K562 (cell line): Measurements from ENCODE around the gene PPP1R16B. TPM values are rescaled to one million over a fixed set of nuclear protein-coding genes. Genes with fewer than 3 reads are reported as not detected.

ENCODE experiments used
- FIP1L1 ChIP-seq: fragments of 200-400 bp; formaldehyde crosslinking; IDR thresholded peaks from 2 replicates; pipeline ENCODE4 v1.6.1; 2018; ENCODE audit warnings: mild to moderate bottlenecking, low read depth, low read length; ENCODE audit not compliant: poor library complexity, severe bottlenecking
- HEY1 ChIP-seq: fragments of 250-450 bp; sonication (Bioruptor Pico); IDR thresholded peaks from 2 replicates; pipeline ENCODE4 v1.5.0; 2020; ENCODE audit warnings: mild to moderate bottlenecking, moderate library complexity, borderline replicate concordance
- MYBL2 ChIP-seq, 2 experiments: fragments of 450-650 bp in 1 of 2; sonication (generic) in 1 of 2; formaldehyde crosslinking in 1 of 2; IDR thresholded peaks; 2 replicates each; pipeline versions ENCODE4 v1.6.1 to v1.8.1; 2017 to 2022; ENCODE audit warnings: borderline replicate concordance in 1 of 2, inconsistent platforms in 1 of 2, low read depth in 1 of 2, mild to moderate bottlenecking in 1 of 2, missing genetic modification reagents in 1 of 2, moderate library complexity in 1 of 2
- NCOR1 ChIP-seq: fragments of 450-650 bp; IDR thresholded peaks from 2 replicates; pipeline ENCODE4 v1.6.1; 2016; ENCODE audit warnings: mild to moderate bottlenecking, moderate library complexity
- NR2F6 ChIP-seq: fragments of 450-650 bp; formaldehyde crosslinking; IDR thresholded peaks from 2 replicates; pipeline ENCODE4 v1.4.0; 2020; ENCODE audit warnings: mild to moderate bottlenecking
- RBBP5 ChIP-seq: fragments of 200-600 bp; sonication (generic); IDR thresholded peaks from 2 replicates; pipeline ENCODE4 v1.6.1; 2012; ENCODE audit warnings: borderline replicate concordance, mild to moderate bottlenecking, low read length, control low read depth, inconsistent platforms; ENCODE audit not compliant: insufficient read depth, poor library complexity, severe bottlenecking
- SREBF1 ChIP-seq: fragments of 150-350 bp; IDR thresholded peaks from 2 replicates; pipeline ENCODE4 v1.6.1; 2014; ENCODE audit warnings: antibody characterized with exemption, low read depth, low read length, borderline replicate concordance
- TOE1 ChIP-seq, 2 experiments: fragments of 450-650 bp in 1 of 2; sonication (generic) in 1 of 2; formaldehyde crosslinking in 1 of 2; IDR thresholded peaks; 2 replicates each; pipeline versions ENCODE4 v1.7.1 to v1.8.0; 2016 to 2022; ENCODE audit warnings: borderline replicate concordance in 2 of 2, mild to moderate bottlenecking in 2 of 2, antibody characterized with exemption in 1 of 2, inconsistent platforms in 1 of 2, low read depth in 1 of 2, missing genetic modification reagents in 1 of 2, moderate library complexity in 1 of 2
- ZC3H4 ChIP-seq: sonication (generic); formaldehyde crosslinking; IDR thresholded peaks from 2 replicates; pipeline ENCODE4 v1.9.0; 2021; ENCODE audit warnings: missing genetic modification reagents, borderline replicate concordance
- ZNF436 ChIP-seq: fragments of 250-450, 450-650 bp; sonication (Bioruptor Pico); formaldehyde crosslinking; IDR thresholded peaks from 2 replicates; pipeline ENCODE4 v1.7.0; 2020; ENCODE audit warnings: mild to moderate bottlenecking
- polyA plus RNA-seq, 8 experiments: library from polyadenylated mRNA; depleted of rRNA in 4 of 8; stranded (reverse) in 5 of 8; unstranded in 3 of 8; fragments of >200 nt; fragmentation: Nextera tagmentation in 2 of 8; fragmentation: Illumina TruSeq in 1 of 8; extraction: Ambion mirVana in 2 of 8; extraction: Trizol in 1 of 8; gene quantifications; 2 replicates each; pipeline versions ENCODE4 v1.2.1 to v1.2.3, GENCODE V29; 2011 to 2014; ENCODE audit warnings: inconsistent platforms in 1 of 8, missing spikeins in 1 of 8
- total RNA-seq, 7 experiments: library from RNA; depleted of rRNA in 6 of 7; stranded (reverse); fragments of >200 nt in 6 of 7; fragmentation: Illumina TruSeq in 2 of 7; extraction: Trizol in 2 of 7; gene quantifications; 2 replicates each; pipeline versions ENCODE4 v1.2.1 to v1.2.3, GENCODE V29; 2011 to 2021; ENCODE audit warnings: low replicate concordance in 1 of 7
- TF ChIP-seq, protein P1 (sequence below): fragments of 450-650 bp; IDR thresholded peaks from 2 replicates; pipeline ENCODE4 v1.6.1; 2016; ENCODE audit warnings: mild to moderate bottlenecking, moderate library complexity
- TF ChIP-seq, protein P2 (sequence below): IDR thresholded peaks from 2 replicates; pipeline ENCODE4 v1.6.1; 2012; ENCODE audit warnings: low read depth, low read length, improper control_type of control experiment, borderline replicate concordance

Gene PPP1R16B
- total and polyA plus RNA-seq, 9 of the 15 experiments (the other 6 are each of a cell fraction or from before 2014, with no cell fraction given), result 1.5 to 11.5 (median 6.8) TPM

DNA sequence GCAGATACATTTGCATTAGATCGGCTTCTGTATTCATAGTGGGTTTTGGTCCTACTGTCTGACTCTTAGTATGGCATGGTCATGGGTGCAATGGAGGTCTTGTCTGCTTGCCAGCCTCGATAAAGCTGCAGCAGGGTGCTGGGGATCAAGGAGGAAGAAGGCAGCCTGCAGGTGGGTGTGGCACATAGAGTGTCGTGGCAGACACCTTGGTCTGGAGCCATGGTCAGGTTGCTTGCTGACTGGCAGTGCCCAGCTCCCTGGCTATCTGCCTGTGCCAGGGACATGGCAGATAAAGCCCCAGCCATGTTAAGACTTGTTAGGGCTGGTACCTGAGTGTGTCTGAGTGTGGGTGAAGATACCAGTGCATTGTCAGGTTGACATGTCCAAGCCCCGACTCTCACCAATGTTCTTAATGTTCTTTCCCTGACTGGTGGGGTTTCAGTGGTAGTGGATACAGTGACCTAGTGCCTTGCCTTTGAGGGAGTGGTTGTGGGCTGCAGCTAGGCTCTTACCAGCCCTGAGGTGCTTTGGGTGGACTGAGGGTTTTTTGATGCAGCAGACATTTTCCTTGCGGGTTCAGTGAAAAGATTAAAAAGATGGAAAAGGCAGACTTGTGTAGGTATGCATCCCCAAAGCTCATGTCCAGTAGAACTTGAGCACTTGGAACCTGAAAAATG lies 122.5 kb downstream of the PPP1R16B start (continued):
- TF ChIP-seq, protein P1, sequence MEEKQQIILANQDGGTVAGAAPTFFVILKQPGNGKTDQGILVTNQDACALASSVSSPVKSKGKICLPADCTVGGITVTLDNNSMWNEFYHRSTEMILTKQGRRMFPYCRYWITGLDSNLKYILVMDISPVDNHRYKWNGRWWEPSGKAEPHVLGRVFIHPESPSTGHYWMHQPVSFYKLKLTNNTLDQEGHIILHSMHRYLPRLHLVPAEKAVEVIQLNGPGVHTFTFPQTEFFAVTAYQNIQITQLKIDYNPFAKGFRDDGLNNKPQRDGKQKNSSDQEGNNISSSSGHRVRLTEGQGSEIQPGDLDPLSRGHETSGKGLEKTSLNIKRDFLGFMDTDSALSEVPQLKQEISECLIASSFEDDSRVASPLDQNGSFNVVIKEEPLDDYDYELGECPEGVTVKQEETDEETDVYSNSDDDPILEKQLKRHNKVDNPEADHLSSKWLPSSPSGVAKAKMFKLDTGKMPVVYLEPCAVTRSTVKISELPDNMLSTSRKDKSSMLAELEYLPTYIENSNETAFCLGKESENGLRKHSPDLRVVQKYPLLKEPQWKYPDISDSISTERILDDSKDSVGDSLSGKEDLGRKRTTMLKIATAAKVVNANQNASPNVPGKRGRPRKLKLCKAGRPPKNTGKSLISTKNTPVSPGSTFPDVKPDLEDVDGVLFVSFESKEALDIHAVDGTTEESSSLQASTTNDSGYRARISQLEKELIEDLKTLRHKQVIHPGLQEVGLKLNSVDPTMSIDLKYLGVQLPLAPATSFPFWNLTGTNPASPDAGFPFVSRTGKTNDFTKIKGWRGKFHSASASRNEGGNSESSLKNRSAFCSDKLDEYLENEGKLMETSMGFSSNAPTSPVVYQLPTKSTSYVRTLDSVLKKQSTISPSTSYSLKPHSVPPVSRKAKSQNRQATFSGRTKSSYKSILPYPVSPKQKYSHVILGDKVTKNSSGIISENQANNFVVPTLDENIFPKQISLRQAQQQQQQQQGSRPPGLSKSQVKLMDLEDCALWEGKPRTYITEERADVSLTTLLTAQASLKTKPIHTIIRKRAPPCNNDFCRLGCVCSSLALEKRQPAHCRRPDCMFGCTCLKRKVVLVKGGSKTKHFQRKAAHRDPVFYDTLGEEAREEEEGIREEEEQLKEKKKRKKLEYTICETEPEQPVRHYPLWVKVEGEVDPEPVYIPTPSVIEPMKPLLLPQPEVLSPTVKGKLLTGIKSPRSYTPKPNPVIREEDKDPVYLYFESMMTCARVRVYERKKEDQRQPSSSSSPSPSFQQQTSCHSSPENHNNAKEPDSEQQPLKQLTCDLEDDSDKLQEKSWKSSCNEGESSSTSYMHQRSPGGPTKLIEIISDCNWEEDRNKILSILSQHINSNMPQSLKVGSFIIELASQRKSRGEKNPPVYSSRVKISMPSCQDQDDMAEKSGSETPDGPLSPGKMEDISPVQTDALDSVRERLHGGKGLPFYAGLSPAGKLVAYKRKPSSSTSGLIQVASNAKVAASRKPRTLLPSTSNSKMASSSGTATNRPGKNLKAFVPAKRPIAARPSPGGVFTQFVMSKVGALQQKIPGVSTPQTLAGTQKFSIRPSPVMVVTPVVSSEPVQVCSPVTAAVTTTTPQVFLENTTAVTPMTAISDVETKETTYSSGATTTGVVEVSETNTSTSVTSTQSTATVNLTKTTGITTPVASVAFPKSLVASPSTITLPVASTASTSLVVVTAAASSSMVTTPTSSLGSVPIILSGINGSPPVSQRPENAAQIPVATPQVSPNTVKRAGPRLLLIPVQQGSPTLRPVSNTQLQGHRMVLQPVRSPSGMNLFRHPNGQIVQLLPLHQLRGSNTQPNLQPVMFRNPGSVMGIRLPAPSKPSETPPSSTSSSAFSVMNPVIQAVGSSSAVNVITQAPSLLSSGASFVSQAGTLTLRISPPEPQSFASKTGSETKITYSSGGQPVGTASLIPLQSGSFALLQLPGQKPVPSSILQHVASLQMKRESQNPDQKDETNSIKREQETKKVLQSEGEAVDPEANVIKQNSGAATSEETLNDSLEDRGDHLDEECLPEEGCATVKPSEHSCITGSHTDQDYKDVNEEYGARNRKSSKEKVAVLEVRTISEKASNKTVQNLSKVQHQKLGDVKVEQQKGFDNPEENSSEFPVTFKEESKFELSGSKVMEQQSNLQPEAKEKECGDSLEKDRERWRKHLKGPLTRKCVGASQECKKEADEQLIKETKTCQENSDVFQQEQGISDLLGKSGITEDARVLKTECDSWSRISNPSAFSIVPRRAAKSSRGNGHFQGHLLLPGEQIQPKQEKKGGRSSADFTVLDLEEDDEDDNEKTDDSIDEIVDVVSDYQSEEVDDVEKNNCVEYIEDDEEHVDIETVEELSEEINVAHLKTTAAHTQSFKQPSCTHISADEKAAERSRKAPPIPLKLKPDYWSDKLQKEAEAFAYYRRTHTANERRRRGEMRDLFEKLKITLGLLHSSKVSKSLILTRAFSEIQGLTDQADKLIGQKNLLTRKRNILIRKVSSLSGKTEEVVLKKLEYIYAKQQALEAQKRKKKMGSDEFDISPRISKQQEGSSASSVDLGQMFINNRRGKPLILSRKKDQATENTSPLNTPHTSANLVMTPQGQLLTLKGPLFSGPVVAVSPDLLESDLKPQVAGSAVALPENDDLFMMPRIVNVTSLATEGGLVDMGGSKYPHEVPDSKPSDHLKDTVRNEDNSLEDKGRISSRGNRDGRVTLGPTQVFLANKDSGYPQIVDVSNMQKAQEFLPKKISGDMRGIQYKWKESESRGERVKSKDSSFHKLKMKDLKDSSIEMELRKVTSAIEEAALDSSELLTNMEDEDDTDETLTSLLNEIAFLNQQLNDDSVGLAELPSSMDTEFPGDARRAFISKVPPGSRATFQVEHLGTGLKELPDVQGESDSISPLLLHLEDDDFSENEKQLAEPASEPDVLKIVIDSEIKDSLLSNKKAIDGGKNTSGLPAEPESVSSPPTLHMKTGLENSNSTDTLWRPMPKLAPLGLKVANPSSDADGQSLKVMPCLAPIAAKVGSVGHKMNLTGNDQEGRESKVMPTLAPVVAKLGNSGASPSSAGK, result no peak
- no peak for TF ChIP-seq SREBF1
- TF ChIP-seq, protein P2, sequence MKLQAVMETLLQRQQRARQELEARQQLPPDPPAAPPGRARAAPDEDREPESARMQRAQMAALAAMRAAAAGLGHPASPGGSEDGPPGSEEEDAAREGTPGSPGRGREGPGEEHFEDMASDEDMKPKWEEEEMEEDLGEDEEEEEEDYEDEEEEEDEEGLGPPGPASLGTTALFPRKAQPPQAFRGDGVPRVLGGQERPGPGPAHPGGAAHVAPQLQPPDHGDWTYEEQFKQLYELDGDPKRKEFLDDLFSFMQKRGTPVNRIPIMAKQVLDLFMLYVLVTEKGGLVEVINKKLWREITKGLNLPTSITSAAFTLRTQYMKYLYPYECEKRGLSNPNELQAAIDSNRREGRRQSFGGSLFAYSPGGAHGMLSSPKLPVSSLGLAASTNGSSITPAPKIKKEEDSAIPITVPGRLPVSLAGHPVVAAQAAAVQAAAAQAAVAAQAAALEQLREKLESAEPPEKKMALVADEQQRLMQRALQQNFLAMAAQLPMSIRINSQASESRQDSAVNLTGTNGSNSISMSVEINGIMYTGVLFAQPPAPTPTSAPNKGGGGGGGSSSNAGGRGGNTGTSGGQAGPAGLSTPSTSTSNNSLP, result no peak
- TF ChIP-seq HEY1 (CRISPR knock-in tag), result no peak
- TF ChIP-seq TOE1 (IDR thresholded peaks at IDR 0.05; ENCODE audit: borderline replicate concordance), result no peak
- TF ChIP-seq TOE1 (CRISPR knock-in tag; IDR thresholded peaks at IDR 0.05; ENCODE audit: borderline replicate concordance, low read depth), result 0 out of 2 replicates have a peak, but pooled peaks have one; percentile 20
- no peak for TF ChIP-seq NR2F6 (CRISPR knock-in tag)
- no peak for TF ChIP-seq NCOR1
- TF ChIP-seq ZNF436 (CRISPR knock-in tag), result no peak
- TF ChIP-seq FIP1L1, result no peak
- no peak for TF ChIP-seq RBBP5
- no peak for TF ChIP-seq MYBL2 (IDR thresholded peaks at IDR 0.05; ENCODE audit: low read depth)
- no peak for TF ChIP-seq MYBL2 (CRISPR knock-in tag; IDR thresholded peaks at IDR 0.05; ENCODE audit: borderline replicate concordance)
- peak; percentile 49; the same call in 1 of the 2 replicates for TF ChIP-seq ZC3H4 (CRISPR knock-in tag)
